IMR-90 (cell line): ENCODE results near the gene DCLRE1B. TPM values are rescaled to one million over a fixed set of nuclear protein-coding genes. Genes with fewer than 3 reads are reported as not detected.

Source experiments
- ATAC-seq: fragments of 200-7000 bp; cut with Tn5 transposase; 2 replicates; pipeline ENCODE4 v1.9.1; 2020; ENCODE audit warnings: low read depth, mild to moderate bottlenecking, moderate library complexity
- BruUV-seq: library from RNA; stranded (reverse); fragments of 400-500 nt; replicated peaks from 2 replicates; lab custom pipeline; 2021; lab: Mats Ljungman, UMichigan
- CTCF ChIA-PET: fragments of 300-600 bp; formaldehyde crosslinking; extraction: SDS; loops from one replicate; lab custom pipeline; 2021; ENCODE audit warnings: antibody characterized with exemption; lab: Yijun Ruan, JAX
- POLR2A ChIA-PET: fragments of 300-600 bp; sonication (Branson Sonifier 250); formaldehyde crosslinking; loops from one replicate; lab custom pipeline; 2022; ENCODE audit warnings: antibody characterized with exemption; ENCODE audit not compliant: unreplicated experiment; lab: Charles Lee
- DNase-seq: peaks from one replicate; pipeline ENCODE4 v3.0.0; 2013
- H2AFZ ChIP-seq: replicated peaks from 2 replicates; pipeline ENCODE3; 2013; ENCODE audit warnings: low read length, mild to moderate bottlenecking; ENCODE audit not compliant: poor library complexity
- H2AK5ac ChIP-seq: 2 replicates; pipeline ENCODE4 v1.6.1; 2013; ENCODE audit warnings: low read depth, low read length, inconsistent platforms
- H2AK9ac ChIP-seq: replicated peaks from 2 replicates; pipeline ENCODE3; 2013; ENCODE audit warnings: mild to moderate bottlenecking, low read depth, low read length, moderate library complexity; ENCODE audit not compliant: poor library complexity
- H2BK120ac ChIP-seq: 2 replicates; pipeline ENCODE4 v1.6.1; 2013; ENCODE audit warnings: low read depth, low read length, inconsistent platforms
- H2BK15ac ChIP-seq: 3 replicates; pipeline ENCODE4 v1.6.1; 2013; ENCODE audit warnings: low read depth, low read length, inconsistent platforms
- H2BK20ac ChIP-seq: 2 replicates; pipeline ENCODE4 v1.6.1; 2013; ENCODE audit warnings: low read depth, mild to moderate bottlenecking, inconsistent platforms, low read length, moderate library complexity
- H2BK5ac ChIP-seq: 2 replicates; pipeline ENCODE4 v1.6.1; 2013; ENCODE audit warnings: mild to moderate bottlenecking, low read depth, low read length, inconsistent platforms; ENCODE audit not compliant: poor library complexity, severe bottlenecking
- H3K14ac ChIP-seq: replicated peaks from 2 replicates; pipeline ENCODE4 v1.6.1; 2013; ENCODE audit warnings: low read depth, low read length, inconsistent platforms
- H3K18ac ChIP-seq: 2 replicates; pipeline ENCODE4 v1.6.1; 2013; ENCODE audit warnings: low read depth, low read length, control low read depth
- H3K23ac ChIP-seq: 2 replicates; pipeline ENCODE4 v1.6.1; 2013; ENCODE audit warnings: low read depth, low read length, inconsistent platforms
- H3K27ac ChIP-seq: 2 replicates; pipeline ENCODE4 v1.5.1; 2013; ENCODE audit warnings: mild to moderate bottlenecking, control low read depth, low read length; ENCODE audit not compliant: insufficient read depth
- H3K27me3 ChIP-seq: 2 replicates; pipeline ENCODE4 v1.6.1; 2013; ENCODE audit warnings: low read length; ENCODE audit not compliant: control insufficient read depth, insufficient read depth
- H3K36me3 ChIP-seq: 2 replicates; pipeline ENCODE4 v1.6.1; 2013; ENCODE audit warnings: low read length, mixed read lengths; ENCODE audit not compliant: control insufficient read depth, insufficient read depth
- H3K4ac ChIP-seq: 2 replicates; pipeline ENCODE4 v1.6.1; 2013; ENCODE audit warnings: low read depth, low read length, inconsistent platforms
- H3K4me1 ChIP-seq: 2 replicates; pipeline ENCODE4 v1.6.1; 2013; ENCODE audit warnings: low read length, mixed read lengths; ENCODE audit not compliant: control insufficient read depth, insufficient read depth
- H3K4me2 ChIP-seq: 2 replicates; pipeline ENCODE4 v1.6.1; 2013; ENCODE audit warnings: low read depth, mild to moderate bottlenecking, control low read depth, low read length, moderate library complexity
- H3K4me3 ChIP-seq: 2 replicates; pipeline ENCODE4 v1.5.1; 2013; ENCODE audit warnings: low read depth, mild to moderate bottlenecking, control low read depth, low read length, moderate library complexity; ENCODE audit not compliant: insufficient read depth
- H3K56ac ChIP-seq: 2 replicates; pipeline ENCODE4 v1.6.1; 2013; ENCODE audit warnings: low read length, inconsistent platforms; ENCODE audit not compliant: insufficient read depth; ENCODE audit errors: extremely low read depth
- H3K79me1 ChIP-seq, 2 experiments: 2 replicates each; pipeline ENCODE4 v1.6.1; 2013; ENCODE audit warnings: low read length in 2 of 2, inconsistent platforms in 1 of 2, low read depth in 1 of 2
- H3K9ac ChIP-seq: 2 replicates; pipeline ENCODE4 v1.6.1; 2013; ENCODE audit warnings: low read depth, low read length, control low read depth
- H3K9me1 ChIP-seq: 2 replicates; pipeline ENCODE4 v1.6.1; 2013; ENCODE audit warnings: low read length, inconsistent platforms; ENCODE audit not compliant: insufficient read depth
- H3K9me3 ChIP-seq: 2 replicates; pipeline ENCODE4 v1.6.1; 2013; ENCODE audit warnings: low read length; ENCODE audit not compliant: control insufficient read depth, insufficient read depth
- H4K20me1 ChIP-seq: 2 replicates; pipeline ENCODE4 v1.6.1; 2013; ENCODE audit warnings: low read length, inconsistent platforms; ENCODE audit not compliant: insufficient read depth
- H4K5ac ChIP-seq: 2 replicates; pipeline ENCODE4 v1.6.1; 2013; ENCODE audit warnings: mild to moderate bottlenecking, low read depth, low read length, control low read depth
- H4K8ac ChIP-seq, 2 experiments: 2 replicates each; pipeline ENCODE4 v1.6.1; 2013; ENCODE audit warnings: low read depth in 2 of 2, low read length in 2 of 2, control low read depth in 1 of 2, inconsistent platforms in 1 of 2
- H4K91ac ChIP-seq: 2 replicates; pipeline ENCODE4 v1.6.1; 2013; ENCODE audit warnings: low read depth, low read length, inconsistent platforms; ENCODE audit not compliant: insufficient read depth
- BHLHE40 ChIP-seq: fragments of 150-350 bp; IDR thresholded peaks from 2 replicates; pipeline ENCODE4 v1.6.1; 2016; ENCODE audit warnings: mild to moderate bottlenecking, low read depth, low read length
- CEBPB ChIP-seq: IDR thresholded peaks from 2 replicates; pipeline ENCODE4 v1.6.1; 2012; ENCODE audit warnings: low read depth, low read length, improper control_type of control experiment
- CHD1 ChIP-seq: IDR thresholded peaks from 2 replicates; pipeline ENCODE4 v1.6.1; 2012; ENCODE audit warnings: low read depth, low read length, improper control_type of control experiment
- MAZ ChIP-seq: IDR thresholded peaks from 2 replicates; pipeline ENCODE4 v1.6.1; 2012; ENCODE audit warnings: low read depth, mild to moderate bottlenecking, low read length, improper control_type of control experiment, moderate library complexity, borderline replicate concordance
- MXI1 ChIP-seq: IDR thresholded peaks from 2 replicates; pipeline ENCODE4 v1.6.1; 2012; ENCODE audit warnings: low read depth, mild to moderate bottlenecking, low read length, moderate library complexity, borderline replicate concordance
- NFE2L2 ChIP-seq: fragments of 150-350 bp; IDR thresholded peaks from 2 replicates; pipeline ENCODE4 v1.6.1; 2016; ENCODE audit warnings: low read depth, mild to moderate bottlenecking, low read length
- POLR2A ChIP-seq: IDR thresholded peaks from 2 replicates; pipeline ENCODE4 v1.6.1; 2012; ENCODE audit warnings: mild to moderate bottlenecking, low read depth, low read length
- RFX5 ChIP-seq: IDR thresholded peaks from 2 replicates; pipeline ENCODE4 v1.8.0; 2012; ENCODE audit warnings: low read depth, mild to moderate bottlenecking, low read length, moderate library complexity
- SMC3 ChIP-seq: fragments of 150-350 bp; IDR thresholded peaks from 2 replicates; pipeline ENCODE4 v1.6.1; 2016; ENCODE audit warnings: low read depth, mild to moderate bottlenecking, antibody characterized with exemption, low read length, moderate library complexity
- WGBS, 2 experiments: methylation state at CpG; one replicate each; pipeline versions ENCODE4 v1.1.5 to v1.1.7; 2013; ENCODE audit warnings: missing lambda C conversion rate in 2 of 2; ENCODE audit not compliant: insufficient read length in 1 of 2; ENCODE audit errors: extremely low coverage in 2 of 2; 5-methylcytosine and 5-hydroxymethylcytosine counted together
- dilution Hi-C: fragments of 300-500 bp; cut with HindIII; formaldehyde crosslinking; loops from one replicate; pipeline ENCODE4 v1.14.3; 2018; ENCODE audit warnings: low sequenced_read_pairs; ENCODE audit not compliant: unreplicated experiment
- in situ Hi-C: fragments of 300-500 bp; cut with MboI; formaldehyde crosslinking; loops from 3 replicates; pipeline ENCODE4 v1.14.3; 2019; ENCODE audit warnings: low sequenced_read_pairs, inconsistent platforms, mixed read lengths
- intact Hi-C: fragments of 100-400 bp; cut with micrococcal nuclease; formaldehyde crosslinking; loops from 2 replicates; pipeline ENCODE4 v1.10.0; 2022
- polyA plus RNA-seq, 3 experiments: library from polyadenylated mRNA; depleted of rRNA; stranded (reverse); fragments of >200 nt; gene quantifications; 2 replicates each; pipeline ENCODE4 v1.2.3, GENCODE V29; 2012; ENCODE audit warnings: low replicate concordance in 1 of 3
- total RNA-seq: library from RNA; depleted of rRNA; stranded (reverse); fragments of >200 nt; gene quantifications from 2 replicates; pipeline ENCODE4 v1.2.3, GENCODE V29; 2012
- TF ChIP-seq, protein P1 (sequence below): conservative IDR thresholded peaks from 2 replicates; pipeline ENCODE4 v1.5.1; 2012; ENCODE audit warnings: mild to moderate bottlenecking, low read depth, low read length, improper control_type of control experiment
- TF ChIP-seq, protein P2 (sequence below): fragments of 150-350 bp; IDR thresholded peaks from 2 replicates; pipeline ENCODE4 v1.6.1; 2016; ENCODE audit warnings: low read depth, mild to moderate bottlenecking, low read length, moderate library complexity, borderline replicate concordance

Gene DCLRE1B
- total and polyA plus RNA-seq, 2 of the 4 experiments (the other 2 are of a cell fraction): 4.9 to 6.1 TPM

DNA sequence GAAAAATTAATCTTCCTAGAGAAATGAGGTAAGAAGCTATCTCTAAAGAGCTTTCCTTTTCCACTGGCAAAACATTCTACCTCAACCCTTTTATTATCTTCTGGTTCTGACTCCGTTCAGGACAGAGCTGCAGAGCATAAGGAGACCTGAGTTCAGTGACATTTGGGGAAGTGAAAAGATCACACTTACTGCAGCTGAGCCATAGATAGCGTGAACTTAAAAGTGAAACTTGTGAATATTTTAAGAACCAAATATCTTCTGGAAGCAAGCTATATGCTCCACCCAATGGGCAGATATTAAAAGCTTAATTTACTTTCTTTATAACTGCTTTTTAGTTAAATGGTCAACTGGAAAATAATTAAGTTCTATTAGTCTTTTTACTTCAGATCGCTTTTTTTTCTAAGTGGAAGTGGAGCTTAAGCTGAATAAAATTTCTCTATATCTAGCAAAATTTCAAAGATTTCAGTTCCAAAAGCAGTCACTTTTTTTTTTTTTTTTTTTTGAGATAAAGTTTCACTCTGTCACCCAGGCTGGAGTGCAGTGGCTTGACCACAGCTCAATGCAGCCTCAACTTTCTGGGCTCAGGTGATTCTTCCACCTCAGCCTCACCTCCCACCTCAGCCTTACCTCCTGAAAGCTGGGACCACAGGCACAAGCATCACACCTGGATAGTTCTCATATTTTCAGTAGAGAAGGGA, 45.5 kb upstream of the DCLRE1B start:
- Histone ChIP-seq H3K9me1 (no peaks in the 10 kb centered on the region), H3K9me3 (no peaks in the 10 kb centered on the region), H4K20me1 (no peaks in the 10 kb centered on the region), H2AFZ (peak overlapping the region; percentile 76), H3K14ac (peak overlapping the region; percentile 91), H3K27me3 (no peaks in the 10 kb centered on the region), H2BK120ac (peak overlapping the region; percentile 95), H4K5ac (peak overlapping the region; percentile 95), H3K27ac (peak overlapping the region; percentile 59), H3K4ac (peak overlapping the region; percentile 88), H2AK9ac (no peak overlapping the region), H3K18ac (peak overlapping the region; percentile 76; the same call in 1 of the 2 replicates), H2AK5ac (peak overlapping the region; percentile 93), H3K4me3 (no peak overlapping the region), H4K91ac (peak overlapping the region; percentile 70), H2BK20ac (peak overlapping the region; percentile 91), H3K4me1 (peaks cover 10% of the 10 kb centered on the region), H3K9ac (no peak overlapping the region; the same call in 1 of the 2 replicates), H4K8ac (peak overlapping the region; percentile 85 to 87), H3K36me3 (no peaks in the 10 kb centered on the region), H3K79me1 (no peaks in the 10 kb centered on the region), H3K4me2 (peak overlapping the region; percentile 98), H2BK5ac (peak overlapping the region; percentile 94), H3K56ac (peak overlapping the region; percentile 28; the same call in 1 of the 2 replicates), H2BK15ac (peak overlapping the region; percentile 97), H3K23ac (peak overlapping the region; percentile 77; the same call in 1 of the 2 replicates)
- no TSS peak for BruUV-seq
- POLR2A ChIA-PET: interaction anchor here (0.6 kb wide), 2 partner anchors 301 to 937 kb away, joined by 3 to 4 read pairs; no protein-coding TSS in a partner anchor
- dilution Hi-C loops: no loop called here
- TF ChIP-seq BHLHE40 (no peak), POLR2A (no peak), NFE2L2 (no peak), RFX5 (no peak), MXI1 (no peak), MAZ (no peak), CHD1 (no peak), SMC3 (no peak), CEBPB (no peak)
- TF ChIP-seq, protein P1, sequence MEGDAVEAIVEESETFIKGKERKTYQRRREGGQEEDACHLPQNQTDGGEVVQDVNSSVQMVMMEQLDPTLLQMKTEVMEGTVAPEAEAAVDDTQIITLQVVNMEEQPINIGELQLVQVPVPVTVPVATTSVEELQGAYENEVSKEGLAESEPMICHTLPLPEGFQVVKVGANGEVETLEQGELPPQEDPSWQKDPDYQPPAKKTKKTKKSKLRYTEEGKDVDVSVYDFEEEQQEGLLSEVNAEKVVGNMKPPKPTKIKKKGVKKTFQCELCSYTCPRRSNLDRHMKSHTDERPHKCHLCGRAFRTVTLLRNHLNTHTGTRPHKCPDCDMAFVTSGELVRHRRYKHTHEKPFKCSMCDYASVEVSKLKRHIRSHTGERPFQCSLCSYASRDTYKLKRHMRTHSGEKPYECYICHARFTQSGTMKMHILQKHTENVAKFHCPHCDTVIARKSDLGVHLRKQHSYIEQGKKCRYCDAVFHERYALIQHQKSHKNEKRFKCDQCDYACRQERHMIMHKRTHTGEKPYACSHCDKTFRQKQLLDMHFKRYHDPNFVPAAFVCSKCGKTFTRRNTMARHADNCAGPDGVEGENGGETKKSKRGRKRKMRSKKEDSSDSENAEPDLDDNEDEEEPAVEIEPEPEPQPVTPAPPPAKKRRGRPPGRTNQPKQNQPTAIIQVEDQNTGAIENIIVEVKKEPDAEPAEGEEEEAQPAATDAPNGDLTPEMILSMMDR: no peak
- TF ChIP-seq, protein P2, sequence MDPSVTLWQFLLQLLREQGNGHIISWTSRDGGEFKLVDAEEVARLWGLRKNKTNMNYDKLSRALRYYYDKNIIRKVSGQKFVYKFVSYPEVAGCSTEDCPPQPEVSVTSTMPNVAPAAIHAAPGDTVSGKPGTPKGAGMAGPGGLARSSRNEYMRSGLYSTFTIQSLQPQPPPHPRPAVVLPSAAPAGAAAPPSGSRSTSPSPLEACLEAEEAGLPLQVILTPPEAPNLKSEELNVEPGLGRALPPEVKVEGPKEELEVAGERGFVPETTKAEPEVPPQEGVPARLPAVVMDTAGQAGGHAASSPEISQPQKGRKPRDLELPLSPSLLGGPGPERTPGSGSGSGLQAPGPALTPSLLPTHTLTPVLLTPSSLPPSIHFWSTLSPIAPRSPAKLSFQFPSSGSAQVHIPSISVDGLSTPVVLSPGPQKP: no peak
- in situ Hi-C loops: loop anchor here (25.0 kb wide), 1 partner anchor 428 kb away; no protein-coding TSS in a partner anchor
- WGBS, 2 experiments: no CpG with 5 or more reads among the region's 3 CpGs
- DNase-seq (no peak), ATAC-seq (no peak)
- CTCF ChIA-PET: interaction anchor here (0.7 kb wide), 1 partner anchor 295 kb away, joined by 4 read pairs; no protein-coding TSS in a partner anchor
- intact Hi-C loops: no loop called here
